Medulla oblongata (tissue), 1 donor: ENCODE results near the gene FBXL4.

Experiments used
- DNase-seq: peaks from one replicate; pipeline ENCODE4 v3.0.0-alpha.2; 2015; ENCODE audit errors: extremely low spot score

Gene FBXL4

DNA sequence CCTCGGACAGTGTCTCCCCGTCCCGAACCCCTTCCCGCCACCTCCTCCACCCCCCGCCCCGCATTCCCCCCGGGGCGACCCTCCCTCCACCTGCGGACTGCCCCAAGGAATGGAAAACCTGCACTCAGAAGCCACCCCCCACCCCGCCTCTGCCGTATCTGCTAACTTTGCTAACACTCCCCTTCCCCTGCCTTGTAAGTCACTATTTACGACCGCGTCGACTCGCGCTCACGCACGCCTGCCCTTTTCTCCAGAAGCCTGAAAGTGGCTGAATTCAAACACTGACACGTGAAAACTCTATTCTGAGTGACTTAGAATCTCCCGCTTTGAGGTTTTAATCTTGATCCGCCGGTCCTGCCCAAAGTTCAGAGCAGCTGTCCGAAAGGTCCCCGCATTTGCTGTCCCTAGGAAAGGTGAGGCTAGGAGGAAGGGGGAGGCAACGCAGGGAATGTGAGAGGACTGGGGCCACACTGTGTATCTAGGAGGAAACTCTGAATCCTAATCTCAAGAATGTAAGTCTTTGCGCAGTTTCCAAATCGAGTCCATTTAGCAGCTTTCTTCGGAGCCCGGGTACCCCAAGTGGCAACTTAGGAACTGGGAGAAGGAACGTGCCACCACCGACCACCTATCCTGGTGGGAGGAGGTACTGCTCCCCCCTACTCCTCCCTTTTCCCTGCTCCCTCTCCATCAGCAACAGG lies 122.7 kb downstream of the FBXL4 start:
- DNase-seq, result no peak

DNA sequence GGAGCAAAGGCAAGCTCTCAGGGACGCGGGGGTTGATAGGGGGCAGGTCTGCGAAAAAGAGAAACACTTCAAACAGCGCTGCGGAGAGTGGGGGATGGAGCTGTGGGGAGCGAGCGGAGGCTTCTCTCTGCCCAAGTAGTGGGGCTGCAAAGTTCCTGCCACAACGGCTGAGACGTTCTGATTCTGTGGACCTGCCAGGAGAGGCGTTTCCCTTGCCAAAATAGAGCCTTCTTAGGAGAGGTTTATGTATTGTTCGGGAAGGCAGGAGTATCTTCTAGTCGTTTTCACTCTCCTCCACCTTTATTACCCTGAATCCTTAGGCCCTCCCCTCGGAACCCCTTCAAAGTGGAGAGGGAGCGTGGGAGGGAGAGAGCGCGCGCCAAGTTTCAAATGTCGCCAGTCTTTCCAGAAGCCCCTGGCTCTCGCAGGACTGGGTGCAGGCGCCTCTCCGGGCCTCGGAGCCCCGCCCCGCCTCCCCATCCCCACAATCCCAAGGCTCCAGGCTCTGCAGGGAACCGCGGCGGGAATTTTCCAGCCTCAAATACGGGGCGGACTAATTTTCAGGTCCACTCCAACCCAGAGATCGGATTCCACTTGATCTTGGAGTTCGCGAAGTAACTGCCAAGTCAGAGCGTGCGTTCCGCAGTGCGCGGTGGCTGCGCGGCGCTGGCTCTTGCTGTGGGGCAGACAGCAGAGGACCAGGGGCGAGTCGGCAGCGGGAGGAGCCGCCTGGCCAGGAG lies 123.4 kb downstream of the FBXL4 start:
- peak; percentile 58 for DNase-seq

DNA sequence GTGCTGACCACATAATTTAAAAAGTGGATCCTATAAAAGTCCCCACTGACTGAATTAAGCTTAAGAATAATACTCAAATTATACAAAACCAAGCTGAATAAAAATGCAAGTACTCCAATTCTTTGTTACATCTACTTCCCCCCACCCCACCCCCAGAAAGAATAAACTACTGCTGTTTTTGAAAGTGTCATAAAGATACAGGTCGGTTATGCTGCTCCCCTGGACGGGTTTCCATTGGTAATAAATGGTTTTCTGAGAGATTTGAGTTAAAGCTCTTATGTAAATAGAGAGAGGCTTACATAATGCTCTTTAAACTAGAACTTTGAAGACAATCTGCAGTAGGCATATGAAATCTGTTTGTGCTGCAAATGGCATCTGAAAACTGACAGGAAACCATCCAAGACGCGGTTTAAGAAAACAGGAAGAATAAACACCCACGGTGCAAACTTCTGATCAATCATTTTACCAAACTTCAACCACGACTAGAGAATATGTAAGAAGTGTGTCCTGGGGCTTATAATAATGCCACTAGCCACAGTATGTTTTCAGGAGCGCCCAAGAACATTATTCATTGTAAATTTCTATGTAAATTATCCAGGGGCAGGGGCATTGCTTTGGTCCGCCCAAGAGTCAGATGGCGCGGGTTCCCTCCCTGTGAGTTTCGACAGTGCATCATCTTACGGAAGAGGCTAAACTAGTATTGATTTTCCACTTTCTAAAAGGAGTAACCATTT lies 124.2 kb downstream of the FBXL4 start:
- DNase-seq, result peak; percentile 42

DNA sequence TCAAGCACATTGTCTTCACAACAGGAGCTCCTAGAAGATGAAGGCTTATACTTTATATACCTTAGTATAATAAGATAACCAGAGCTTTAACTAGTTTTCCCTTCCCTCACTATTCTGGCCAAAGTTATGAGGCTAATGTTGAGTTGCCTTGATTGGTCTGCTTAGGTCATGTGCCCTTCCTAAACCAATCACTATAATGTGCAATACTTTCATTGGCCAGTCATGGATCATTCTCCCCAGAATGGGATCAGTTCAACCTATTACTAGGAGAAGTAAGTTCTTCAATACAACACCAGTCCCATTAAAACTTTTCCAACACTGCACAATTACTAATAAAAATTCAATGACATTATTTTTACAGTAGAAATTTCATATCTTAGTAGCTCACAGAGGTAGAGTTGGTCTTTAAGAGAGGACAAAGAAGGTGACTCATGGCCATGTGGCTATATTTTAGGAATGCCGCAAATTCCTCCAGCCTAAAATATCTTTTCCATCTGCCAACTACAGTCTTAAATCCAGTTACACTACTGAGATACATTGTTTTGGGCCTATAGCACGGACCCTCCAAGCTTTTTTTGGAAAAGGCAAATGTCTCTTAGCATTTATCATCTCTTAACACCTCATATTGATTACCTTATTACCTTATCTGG lies 125.9 kb downstream of the FBXL4 start:
- no peak for DNase-seq
